ENCODE data around the gene MAP3K6. TPM values are rescaled to one million over a fixed set of nuclear protein-coding genes. Genes with fewer than 3 reads are reported as not detected.

The MAP3K6 gene
- total and polyA plus RNA-seq, 2 donors (not counting 3 experiments of a cell fraction or from before 2014, with no cell fraction given), result 9.9 to 12.4 TPM

GRCh38 chr1:27353629-27354028 is 13.1 kb downstream of the MAP3K6 start:
- H3K79me2 ChIP-seq (ENCODE audit: control insufficient read depth, insufficient read depth, low read length), result no peaks in the 10 kb centered on the region
- H3K36me3 ChIP-seq (ENCODE audit: control insufficient read depth in 2 of 2, extremely low read depth in 1 of 2, insufficient read depth in 2 of 2, low read length in 2 of 2), result peaks cover 0 to 2% of the 10 kb centered on the region in 2 experiments
- ChIA-PET CTCF (interaction anchor here (0.7 to 5.5 kb wide), 6 partner anchors 12 to 57 kb away, joined by 3 to 54 read pairs (median 10); partner anchors contain the start of gene MAP3K6), POLR2A (no interaction called here)
- TF ChIP-seq POLR2AphosphoS5 (IDR thresholded peaks at IDR 0.05; ENCODE audit: insufficient read depth, low read depth, low read length) (no peak), POLR2A (IDR thresholded peaks at IDR 0.05; ENCODE audit: low read depth, low read length) (no peak), FOS (IDR thresholded peaks at IDR 0.05; ENCODE audit: borderline replicate concordance, insufficient read depth, low read length) (no peak), GATA2 (IDR thresholded peaks at IDR 0.05; ENCODE audit: insufficient read depth, insufficient read length, low read depth, low read length) (no peak)
- TF ChIP-seq, protein P1, sequence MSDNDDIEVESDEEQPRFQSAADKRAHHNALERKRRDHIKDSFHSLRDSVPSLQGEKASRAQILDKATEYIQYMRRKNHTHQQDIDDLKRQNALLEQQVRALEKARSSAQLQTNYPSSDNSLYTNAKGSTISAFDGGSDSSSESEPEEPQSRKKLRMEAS (IDR thresholded peaks at IDR 0.05; ENCODE audit: insufficient read depth, insufficient read length), result no peak
- FAIRE-seq (no peak), DNase-seq (ENCODE audit: low read depth, low spot score) (no peak)
- H3K4me3 ChIP-seq (replicated peaks in 1 of 3; ENCODE audit: insufficient read depth in 1 of 3, low read depth in 1 of 3, low read length in 3 of 3), result no peak overlapping the region
- no peaks in the 10 kb centered on the region for H3K9me1 ChIP-seq (replicated peaks; ENCODE audit: control insufficient read depth, extremely low read depth, insufficient read depth, low read length)
- H4K20me1 ChIP-seq (replicated peaks; ENCODE audit: control insufficient read depth, extremely low read depth, insufficient read depth, low read length), result no peaks in the 10 kb centered on the region
- peaks cover 2 to 5% of the 10 kb centered on the region in 2 experiments for H3K27me3 ChIP-seq (ENCODE audit: control insufficient read depth in 2 of 2, insufficient read depth in 2 of 2, low read length in 2 of 2)
- H3K4me1 ChIP-seq (ENCODE audit: control insufficient read depth, extremely low read depth, insufficient read depth, low read length), result peaks cover 7% of the 10 kb centered on the region
- H3K27ac ChIP-seq (ENCODE audit: insufficient read depth, low read depth, low read length), result no peak overlapping the region
- no TSS peak for BruUV-seq (replicated peaks)
- dilution Hi-C loops (cut with MboI; ENCODE audit: extremely low pct_ligation_motif_present, low sequenced_read_pairs) (no loop called here), intact Hi-C loops (cut with micrococcal nuclease) (no loop called here)
- H3K9me3 ChIP-seq (replicated peaks; ENCODE audit: control insufficient read depth, insufficient read depth, low read length), result no peaks in the 10 kb centered on the region
- H3K4me2 ChIP-seq (ENCODE audit: insufficient read depth, low read length), result no peak overlapping the region
- H3K9ac ChIP-seq (replicated peaks; ENCODE audit: extremely low read depth, insufficient read depth, low read length), result no peak overlapping the region
- no peak overlapping the region for H2AFZ ChIP-seq (ENCODE audit: low read depth, low read length)

DNA sequence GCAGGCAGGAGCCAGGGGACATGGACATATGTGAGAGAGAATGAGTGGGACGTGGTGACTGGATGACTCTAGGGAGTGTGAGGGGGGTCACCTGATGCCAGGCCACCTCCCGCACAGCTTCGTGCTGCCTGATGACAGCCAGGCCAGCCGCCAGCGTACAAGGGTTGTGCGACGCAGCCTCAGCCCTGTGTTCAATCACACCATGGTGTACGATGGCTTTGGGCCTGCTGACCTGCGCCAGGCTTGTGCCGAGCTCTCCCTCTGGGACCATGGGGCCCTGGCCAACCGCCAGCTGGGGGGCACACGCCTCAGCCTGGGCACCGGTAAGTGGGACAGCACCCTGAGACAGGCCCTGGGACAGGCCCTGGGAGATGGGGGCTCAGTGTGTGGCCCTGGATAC is 13.6 kb downstream of the MAP3K6 start:
- dilution Hi-C loops (cut with MboI; ENCODE audit: extremely low pct_ligation_motif_present, low sequenced_read_pairs), result no loop called here
- Histone ChIP-seq H3K36me3 (ENCODE audit: control insufficient read depth in 2 of 2, extremely low read depth in 1 of 2, insufficient read depth in 2 of 2, low read length in 2 of 2) (peaks cover 0 to 2% of the 10 kb centered on the region in 2 experiments), H3K27me3 (ENCODE audit: control insufficient read depth in 2 of 2, insufficient read depth in 2 of 2, low read length in 2 of 2) (peaks cover 2 to 5% of the 10 kb centered on the region in 2 experiments), H3K4me3 (replicated peaks in 1 of 3; ENCODE audit: insufficient read depth in 1 of 3, low read depth in 1 of 3, low read length in 3 of 3) (no peak overlapping the region), H3K9ac (replicated peaks; ENCODE audit: extremely low read depth, insufficient read depth, low read length) (no peak overlapping the region), H3K4me1 (ENCODE audit: control insufficient read depth, extremely low read depth, insufficient read depth, low read length) (peaks cover 7% of the 10 kb centered on the region), H3K79me2 (ENCODE audit: control insufficient read depth, insufficient read depth, low read length) (no peaks in the 10 kb centered on the region), H2AFZ (ENCODE audit: low read depth, low read length) (no peak overlapping the region), H3K4me2 (ENCODE audit: insufficient read depth, low read length) (no peak overlapping the region), H3K9me3 (replicated peaks; ENCODE audit: control insufficient read depth, insufficient read depth, low read length) (no peaks in the 10 kb centered on the region), H3K9me1 (replicated peaks; ENCODE audit: control insufficient read depth, extremely low read depth, insufficient read depth, low read length) (no peaks in the 10 kb centered on the region), H3K27ac (ENCODE audit: insufficient read depth, low read depth, low read length) (no peak overlapping the region), H4K20me1 (replicated peaks; ENCODE audit: control insufficient read depth, extremely low read depth, insufficient read depth, low read length) (no peaks in the 10 kb centered on the region)
- FAIRE-seq, result no peak
- intact Hi-C loops (cut with micrococcal nuclease), result no loop called here
- TF ChIP-seq JUN (IDR thresholded peaks at IDR 0.05; ENCODE audit: borderline replicate concordance, insufficient read depth, insufficient read length, low read depth) (no peak), FOS (IDR thresholded peaks at IDR 0.05; ENCODE audit: borderline replicate concordance, insufficient read depth, low read length) (no peak), POLR2A (IDR thresholded peaks at IDR 0.05; ENCODE audit: low read depth, low read length) (no peak), MYC (IDR thresholded peaks at IDR 0.05; ENCODE audit: low read depth, low read length) (no peak), GATA2 (IDR thresholded peaks at IDR 0.05; ENCODE audit: insufficient read depth, insufficient read length, low read depth, low read length) (no peak), EZH2 (IDR thresholded peaks at IDR 0.05; ENCODE audit: borderline replicate concordance, low read depth, low read length, severe bottlenecking) (no peak), POLR2AphosphoS5 (IDR thresholded peaks at IDR 0.05; ENCODE audit: insufficient read depth, low read depth, low read length) (no peak)
- TF ChIP-seq, protein P1 (IDR thresholded peaks at IDR 0.05; ENCODE audit: insufficient read depth, insufficient read length), result no peak
- TF ChIP-seq, protein P2, sequence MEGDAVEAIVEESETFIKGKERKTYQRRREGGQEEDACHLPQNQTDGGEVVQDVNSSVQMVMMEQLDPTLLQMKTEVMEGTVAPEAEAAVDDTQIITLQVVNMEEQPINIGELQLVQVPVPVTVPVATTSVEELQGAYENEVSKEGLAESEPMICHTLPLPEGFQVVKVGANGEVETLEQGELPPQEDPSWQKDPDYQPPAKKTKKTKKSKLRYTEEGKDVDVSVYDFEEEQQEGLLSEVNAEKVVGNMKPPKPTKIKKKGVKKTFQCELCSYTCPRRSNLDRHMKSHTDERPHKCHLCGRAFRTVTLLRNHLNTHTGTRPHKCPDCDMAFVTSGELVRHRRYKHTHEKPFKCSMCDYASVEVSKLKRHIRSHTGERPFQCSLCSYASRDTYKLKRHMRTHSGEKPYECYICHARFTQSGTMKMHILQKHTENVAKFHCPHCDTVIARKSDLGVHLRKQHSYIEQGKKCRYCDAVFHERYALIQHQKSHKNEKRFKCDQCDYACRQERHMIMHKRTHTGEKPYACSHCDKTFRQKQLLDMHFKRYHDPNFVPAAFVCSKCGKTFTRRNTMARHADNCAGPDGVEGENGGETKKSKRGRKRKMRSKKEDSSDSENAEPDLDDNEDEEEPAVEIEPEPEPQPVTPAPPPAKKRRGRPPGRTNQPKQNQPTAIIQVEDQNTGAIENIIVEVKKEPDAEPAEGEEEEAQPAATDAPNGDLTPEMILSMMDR (IDR thresholded peaks at IDR 0.05; ENCODE audit: extremely low read depth in 1 of 2, insufficient read depth in 1 of 2, low read depth in 1 of 2, low read length in 2 of 2), result no peak
- DNase-seq (ENCODE audit: low read depth, low spot score), result no peak
- CTCF ChIA-PET, result interaction anchor here (0.7 to 5.5 kb wide), 7 partner anchors 13 to 57 kb away, joined by 3 to 54 read pairs (median 8); partner anchors contain the start of gene MAP3K6
- BruUV-seq (replicated peaks), result no TSS peak
- POLR2A ChIA-PET, result no interaction called here

All from endothelial cell of umbilical vein (primary cell).